GM18873 (cell line): ENCODE results near the gene OCA2.
"Not testable (repeated sequence)": the region's sequence is repeated elsewhere in the genome, so short reads cannot be mapped to it uniquely, and the experiment has no call there.

Source experiments
- ATAC-seq: cut with Tn5 transposase; IDR thresholded peaks from one replicate; pipeline ENCODE4 v1.9.1; 2021; ENCODE audit warnings: mild to moderate bottlenecking, moderate library complexity, moderate number of reproducible peaks; ENCODE audit not compliant: unreplicated experiment, low FRiP score

Gene OCA2

DNA sequence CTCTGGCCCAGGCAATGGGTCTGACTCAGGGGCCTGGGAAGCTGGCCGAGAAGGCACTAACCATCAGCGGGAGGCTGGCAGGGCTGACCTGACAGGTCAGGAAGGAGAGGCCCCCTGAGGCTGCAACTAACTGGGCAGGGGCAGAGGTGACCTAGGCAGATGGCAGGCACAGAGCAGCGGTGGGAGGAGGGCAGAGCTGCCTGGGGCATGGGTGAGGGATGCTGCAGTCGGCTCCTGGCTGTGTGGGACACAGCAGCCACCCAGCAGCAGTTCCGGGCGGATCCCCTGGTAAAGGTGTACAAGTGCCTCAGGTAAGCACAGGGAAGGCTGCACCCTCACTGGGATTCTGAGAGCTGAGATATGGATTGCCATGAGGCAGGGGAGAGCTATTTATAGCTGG lies 236.1 kb downstream of the OCA2 start:
- no peak for ATAC-seq

DNA sequence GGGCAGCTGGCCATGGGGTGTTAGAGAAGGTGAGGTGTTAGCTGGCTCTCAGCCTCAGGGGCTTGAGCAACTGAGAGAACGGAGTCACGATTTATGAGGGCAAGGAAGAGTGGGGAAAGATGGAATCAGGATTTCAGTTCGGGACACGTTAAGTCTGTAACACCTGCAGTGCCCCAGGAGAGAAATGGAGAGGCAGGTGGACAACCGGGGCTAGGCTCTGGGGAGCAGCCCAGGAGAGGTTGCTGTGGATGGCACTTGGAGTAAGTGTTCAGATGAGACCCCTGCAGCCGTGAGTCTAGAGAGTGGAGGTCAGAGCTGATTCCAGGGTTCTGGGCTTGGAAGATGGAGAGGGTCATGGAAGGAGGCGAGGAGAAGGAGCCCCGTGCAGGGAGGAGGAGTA lies 237.9 kb downstream of the OCA2 start:
- ATAC-seq, result no peak

DNA sequence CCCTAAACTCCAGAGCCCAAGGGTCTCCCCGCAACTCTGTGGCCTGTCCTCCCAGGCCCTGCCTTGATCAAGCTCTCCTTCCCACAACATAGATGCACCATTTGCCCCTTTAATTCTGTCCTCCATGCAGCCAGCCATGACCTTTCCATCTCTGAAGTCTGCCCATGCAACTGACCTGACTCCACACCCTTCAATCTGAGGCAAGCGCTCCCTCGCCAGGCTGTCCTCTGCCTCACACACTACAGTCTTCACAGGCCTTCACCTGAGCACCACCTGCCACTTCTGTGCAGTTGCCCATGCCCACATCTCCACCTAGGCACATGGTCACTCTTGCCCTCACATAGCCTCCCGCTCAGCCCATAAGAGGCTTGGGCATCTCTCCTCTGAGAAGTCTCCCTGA lies 244.0 kb downstream of the OCA2 start:
- ATAC-seq, result no peak

DNA sequence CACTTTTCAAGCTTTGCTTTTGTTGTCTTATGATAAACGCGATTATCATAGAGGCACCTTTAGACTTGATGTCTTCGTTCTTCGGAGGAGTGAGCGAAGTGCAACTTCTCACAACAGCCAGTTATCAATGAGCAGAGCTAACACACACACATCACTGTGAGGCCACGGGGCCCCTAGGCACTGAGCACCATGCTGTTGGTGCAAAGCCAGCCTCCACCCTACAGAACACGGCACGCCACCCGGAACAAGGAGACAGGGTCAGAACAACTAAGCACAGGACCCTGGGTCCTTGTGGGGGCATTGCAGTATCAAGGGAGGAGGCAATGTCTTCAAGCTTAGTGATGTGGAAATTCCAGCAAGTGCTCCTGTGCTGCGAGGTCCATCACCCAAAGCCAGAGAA lies 244.5 kb downstream of the OCA2 start:
- no peak for ATAC-seq

DNA sequence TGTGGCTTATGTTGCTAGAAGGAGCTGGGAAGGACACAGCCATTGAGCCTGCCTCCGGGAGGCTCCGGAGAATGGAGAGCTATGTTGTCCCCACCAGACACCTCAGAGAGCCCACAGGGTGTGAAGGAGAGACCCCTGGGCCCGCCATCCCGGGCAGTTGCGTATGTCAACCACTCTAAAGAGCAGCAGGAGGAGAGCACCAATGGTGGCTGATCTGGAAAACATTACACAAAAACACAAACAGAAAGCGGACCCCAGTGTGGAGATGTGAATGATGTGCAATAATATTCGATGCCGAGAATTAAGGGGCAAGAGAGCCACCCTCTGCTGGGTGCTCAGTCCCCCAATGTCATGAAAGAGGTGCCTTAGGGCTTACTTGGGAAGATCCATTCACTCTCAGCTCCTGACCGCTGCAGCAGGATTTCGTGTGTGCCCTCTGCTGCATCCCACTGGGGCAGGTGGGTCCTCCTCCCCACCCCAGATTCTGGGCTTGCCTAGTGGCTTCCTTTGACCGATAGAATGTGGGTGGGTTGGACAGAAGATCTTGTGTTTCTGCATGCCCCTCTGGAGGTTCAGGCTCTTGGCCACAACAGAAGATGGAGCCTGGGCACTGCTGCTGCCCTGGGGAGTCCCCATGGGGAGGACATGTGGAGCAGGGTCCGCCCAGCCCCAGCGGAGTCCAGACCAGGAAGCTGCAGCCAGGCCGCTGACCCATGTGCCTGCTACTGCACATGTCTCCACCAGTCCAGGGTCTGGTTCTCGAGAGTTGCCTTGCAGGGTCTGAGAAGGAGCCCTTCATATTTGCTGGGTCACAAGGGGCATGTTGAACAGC lies 245.3 kb downstream of the OCA2 start:
- ATAC-seq, result no peak

DNA sequence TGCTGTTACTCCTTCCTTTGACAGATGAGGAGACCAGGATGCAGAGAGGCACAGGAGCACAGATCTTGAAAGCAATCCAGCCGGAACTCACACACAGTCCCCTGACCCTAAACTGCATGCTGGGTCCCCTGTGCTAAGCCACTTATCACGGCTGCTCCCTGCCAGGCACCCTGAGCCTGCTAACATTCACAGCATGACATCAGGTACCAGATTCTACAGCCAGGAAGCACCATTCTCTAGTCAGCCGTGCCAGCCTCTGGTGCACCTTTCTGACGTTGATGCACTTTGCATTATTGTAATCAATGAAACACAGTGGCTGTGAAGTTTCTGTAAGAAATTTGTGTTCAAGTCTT lies 247.3 kb downstream of the OCA2 start:
- ATAC-seq, result no peak

DNA sequence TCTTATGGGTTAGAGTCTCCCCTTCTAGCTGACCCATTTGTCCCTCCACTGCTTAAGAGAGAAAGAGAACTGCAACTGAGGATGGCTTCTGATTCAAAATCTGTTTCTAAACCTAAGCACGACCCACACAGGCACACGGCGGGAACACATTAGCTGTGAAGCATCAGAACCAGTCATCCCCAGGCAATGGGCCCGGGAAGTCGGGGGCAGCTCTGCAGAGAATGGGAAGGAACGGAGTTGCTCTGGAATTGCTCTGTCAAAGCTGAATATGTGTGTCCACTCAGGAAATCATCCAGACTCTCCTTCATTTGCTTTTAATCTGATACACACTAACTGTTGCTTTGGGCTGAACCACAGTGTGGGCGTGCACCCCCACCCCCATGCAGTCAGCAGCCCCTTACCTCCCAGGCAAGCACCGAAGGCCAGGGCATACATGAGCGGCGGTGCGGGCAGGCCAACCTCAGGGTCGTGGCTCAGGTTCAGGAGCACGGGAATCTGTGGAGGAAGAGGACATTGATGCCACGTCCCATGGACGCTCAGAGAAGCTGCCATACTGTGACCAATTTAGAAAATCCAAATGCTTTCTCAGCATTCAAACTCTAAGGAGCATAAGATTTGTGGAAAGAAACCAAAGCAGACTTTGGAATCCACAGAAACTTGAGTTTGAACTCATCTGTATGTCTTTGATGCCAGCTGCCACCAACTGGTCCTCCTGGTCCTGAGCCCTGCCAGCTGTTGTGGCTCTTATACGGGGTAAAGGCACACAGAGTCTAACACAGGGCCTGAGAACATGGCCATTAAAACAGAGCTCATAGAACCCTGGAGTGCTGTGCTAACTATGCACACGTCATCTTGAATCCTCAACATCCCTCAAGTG lies 247.9 kb downstream of the OCA2 start:
- ATAC-seq, result no peak

DNA sequence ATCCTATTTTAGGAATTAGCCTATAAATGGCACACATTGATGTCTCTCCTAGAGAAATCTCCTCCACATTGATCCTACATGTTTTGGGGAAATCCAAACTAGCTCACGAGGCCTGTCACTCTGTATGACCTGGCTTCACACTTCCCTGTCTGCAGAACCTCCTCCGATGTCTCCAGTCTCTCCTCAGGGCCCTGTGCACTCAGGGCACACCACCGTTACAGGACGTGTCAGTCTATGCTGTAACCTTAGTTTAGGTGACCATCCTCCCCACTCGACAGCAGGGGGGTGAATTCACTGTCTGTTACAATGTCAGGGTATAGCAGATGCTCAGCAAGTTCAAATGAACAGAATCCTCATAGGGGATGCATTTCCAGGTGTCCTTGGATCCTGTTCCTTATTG lies 249.1 kb downstream of the OCA2 start:
- ATAC-seq, result no peak

DNA sequence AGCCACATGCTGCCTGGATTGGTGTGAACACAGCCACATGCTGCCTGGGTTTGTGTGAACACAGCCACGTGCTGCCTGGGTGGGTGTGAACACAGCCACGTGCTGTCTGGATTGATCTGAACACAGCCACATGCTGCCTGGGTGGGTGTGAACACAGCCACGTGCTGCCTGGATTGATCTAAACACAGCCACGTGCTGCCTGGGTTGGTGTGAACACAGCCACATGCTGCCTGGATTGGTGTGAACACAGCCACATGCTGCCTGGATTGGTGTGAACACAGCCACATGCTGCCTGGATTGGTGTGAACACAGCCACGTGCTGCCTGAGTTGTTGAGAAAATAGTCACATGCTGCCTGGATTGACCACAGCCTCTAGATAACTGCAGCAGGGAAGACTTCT lies 250.2 kb downstream of the OCA2 start:
- not testable (repeated sequence) for ATAC-seq

DNA sequence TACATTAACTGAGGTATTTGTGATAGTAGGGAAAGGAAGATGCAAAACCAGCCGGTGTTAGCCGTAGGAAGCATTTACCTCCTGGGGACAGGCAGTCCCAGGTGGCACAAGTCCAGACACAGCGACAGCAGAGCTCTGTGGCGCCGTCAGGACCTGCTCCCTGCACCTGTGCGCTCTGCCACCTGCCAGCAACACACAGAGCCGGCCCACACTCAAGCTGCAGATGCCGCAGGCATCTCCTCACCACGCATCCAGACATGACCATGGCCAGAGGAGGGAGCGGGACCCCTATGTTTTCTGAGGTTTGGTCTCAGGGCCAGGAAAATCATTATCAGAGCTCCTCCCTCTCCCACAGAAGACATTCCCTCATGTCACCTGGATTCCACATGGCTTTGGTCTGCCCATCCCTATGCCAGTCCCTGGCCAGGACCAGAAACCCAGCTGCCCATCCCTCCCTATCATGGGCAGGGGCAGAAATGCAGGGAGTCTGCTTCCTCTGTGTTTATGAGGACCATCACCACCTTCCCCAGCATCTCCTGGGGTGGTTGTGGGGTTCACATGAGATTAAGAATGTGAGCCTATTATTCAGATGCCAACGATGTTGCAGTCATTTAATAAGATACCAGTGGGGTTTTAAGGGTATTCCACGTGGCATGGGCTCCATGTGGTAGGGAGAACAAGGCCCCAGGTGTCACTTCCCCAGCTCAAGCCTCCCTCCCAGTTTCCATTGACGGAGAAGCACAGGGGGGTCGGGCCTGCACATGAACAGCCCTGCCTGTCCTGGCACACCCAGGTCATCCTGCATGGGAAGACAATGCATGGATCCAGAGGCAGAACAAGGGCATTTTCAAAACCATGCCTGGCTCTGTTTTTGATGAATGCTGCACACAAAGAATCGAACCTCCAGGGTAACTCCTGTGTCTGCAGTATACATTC lies 251.1 kb downstream of the OCA2 start:
- no peak for ATAC-seq

DNA sequence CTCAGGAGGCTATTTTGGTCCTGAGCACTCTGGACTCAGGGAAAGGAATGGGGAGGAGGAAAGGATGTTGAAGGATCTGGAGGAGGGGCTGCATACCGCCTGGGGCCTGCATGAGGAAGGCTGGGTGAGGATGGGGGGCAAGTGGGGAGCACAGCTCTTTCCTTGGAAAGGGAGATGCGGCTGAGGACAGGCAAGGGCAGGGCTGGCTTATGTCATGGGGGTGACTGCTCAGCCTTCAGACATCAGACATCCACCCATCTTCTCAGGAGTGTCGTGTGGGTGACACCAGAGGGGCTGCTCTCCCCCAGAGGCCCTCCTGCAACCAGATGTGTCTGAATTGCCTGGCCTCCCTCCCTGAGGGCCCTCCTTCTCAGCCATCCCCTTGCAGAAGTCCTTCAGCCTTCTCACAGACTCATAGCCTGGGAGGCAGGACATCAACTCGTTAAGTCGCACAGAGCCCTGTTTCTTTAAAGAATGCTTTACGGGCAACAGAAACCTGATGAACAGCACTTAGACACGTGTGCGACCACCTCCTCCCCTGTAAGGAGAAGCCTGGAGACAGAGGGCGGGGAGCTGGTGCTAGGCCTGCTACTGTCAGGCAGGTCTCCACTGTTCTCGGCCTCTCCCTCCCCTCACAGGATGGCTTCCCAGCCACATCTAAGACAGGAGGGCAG lies 252.3 kb downstream of the OCA2 start:
- ATAC-seq, result no peak

DNA sequence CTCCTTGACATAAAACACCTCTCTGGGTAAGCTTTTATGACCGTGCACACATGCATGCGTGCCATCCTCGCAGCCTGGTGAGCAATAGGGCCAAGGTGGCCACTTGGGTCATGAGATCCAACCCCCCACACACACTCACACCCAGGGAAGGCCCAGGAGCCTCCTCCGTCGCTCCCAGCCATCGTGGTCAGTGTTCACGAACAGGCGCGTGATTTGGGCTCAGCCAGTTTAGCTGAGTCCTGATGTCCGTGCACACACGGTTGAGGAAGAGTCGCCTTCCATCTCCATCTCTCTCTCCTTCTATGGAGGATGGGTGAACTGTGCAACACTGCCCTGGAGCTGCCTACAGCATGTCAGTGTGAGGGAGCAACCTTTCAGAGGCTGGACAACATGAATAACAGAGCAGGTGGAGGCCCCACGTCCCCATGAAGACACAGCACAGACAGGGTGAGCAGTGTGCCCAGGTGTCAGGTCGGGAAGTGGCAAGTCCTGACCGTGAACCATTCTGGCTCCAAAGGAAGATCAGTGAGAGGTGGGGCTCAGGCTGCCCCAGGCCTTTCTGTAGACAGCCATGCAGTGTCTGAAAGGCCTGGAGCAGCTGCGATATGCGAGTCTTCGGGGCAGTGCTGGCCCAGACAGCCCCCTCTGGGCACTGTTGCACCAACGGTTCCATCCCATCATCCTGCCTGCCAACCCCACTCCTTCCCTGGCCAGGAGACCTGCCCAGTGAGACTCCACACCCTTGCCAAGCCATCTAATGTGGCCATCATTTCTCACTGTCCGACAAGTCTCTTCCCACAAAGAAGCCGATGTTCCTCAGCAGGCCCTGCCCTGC lies 253.4 kb downstream of the OCA2 start:
- no peak for ATAC-seq

DNA sequence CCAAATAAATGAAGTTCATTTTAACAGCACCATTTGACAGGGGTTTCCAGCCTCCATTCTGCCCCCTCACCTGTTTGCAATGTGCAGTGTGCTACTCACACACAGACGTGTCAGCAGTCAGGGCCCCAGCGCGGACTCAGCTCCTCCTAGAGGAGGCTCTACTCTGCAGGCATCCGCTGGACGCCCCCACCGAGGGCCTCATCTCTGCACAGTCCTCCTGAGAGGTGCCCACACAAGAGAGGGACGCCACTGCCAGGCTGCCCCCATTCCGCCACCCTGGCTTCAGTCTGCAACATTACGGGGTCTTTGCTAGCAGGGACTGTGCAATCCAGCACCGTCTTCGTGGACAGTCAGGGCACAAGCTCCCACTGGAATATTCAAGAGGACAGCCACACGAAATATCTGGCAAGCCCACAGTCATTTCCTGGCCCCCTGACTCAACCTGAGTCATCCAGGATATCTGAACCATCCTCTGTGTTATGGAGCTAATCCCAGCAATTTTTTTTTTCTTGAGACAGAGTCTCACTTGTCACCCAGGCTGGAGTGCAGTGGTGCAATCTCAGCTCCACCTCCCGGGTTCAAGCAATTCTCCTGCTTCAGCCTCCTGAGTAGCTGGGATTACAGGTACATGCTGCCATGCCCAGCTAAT lies 255.0 kb downstream of the OCA2 start:
- ATAC-seq, result no peak

DNA sequence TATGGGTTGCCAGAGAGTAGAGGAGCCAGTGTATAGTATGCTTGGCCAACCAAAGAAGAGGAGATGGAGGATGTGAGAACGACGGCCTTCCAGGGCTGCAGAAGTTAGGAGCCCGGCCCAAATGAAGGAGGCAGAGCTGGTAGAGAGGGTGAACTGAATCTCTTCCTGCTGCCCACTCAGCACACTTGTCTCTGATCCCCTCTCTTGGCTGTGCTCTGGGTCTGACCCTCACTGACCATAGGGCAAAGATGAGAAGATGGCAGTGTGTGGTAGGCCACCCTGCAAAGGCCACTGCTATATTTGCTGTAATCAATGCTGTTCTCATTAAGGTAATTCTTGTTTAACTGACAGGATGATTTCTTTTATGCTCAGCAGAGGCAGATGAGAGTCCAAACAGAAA lies 256.0 kb downstream of the OCA2 start:
- no peak for ATAC-seq

DNA sequence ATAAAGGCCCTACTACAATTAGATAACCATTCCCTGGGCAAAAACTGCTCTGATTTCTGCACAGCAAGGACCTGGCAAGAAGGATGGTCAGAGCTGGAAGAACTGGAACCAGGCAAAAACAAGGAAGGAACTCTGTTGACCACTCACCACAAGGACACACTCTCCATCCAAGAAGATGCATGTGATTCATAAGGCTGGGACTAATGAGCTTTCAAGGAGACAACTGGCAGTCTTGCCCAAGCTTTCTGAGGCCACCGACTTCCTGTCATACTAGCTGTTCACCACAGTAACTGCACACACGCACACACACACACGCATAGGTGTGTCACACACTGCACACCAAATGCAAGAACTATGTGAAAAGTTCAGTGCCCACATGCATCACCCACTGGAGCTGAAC lies 256.6 kb downstream of the OCA2 start:
- ATAC-seq, result no peak

DNA sequence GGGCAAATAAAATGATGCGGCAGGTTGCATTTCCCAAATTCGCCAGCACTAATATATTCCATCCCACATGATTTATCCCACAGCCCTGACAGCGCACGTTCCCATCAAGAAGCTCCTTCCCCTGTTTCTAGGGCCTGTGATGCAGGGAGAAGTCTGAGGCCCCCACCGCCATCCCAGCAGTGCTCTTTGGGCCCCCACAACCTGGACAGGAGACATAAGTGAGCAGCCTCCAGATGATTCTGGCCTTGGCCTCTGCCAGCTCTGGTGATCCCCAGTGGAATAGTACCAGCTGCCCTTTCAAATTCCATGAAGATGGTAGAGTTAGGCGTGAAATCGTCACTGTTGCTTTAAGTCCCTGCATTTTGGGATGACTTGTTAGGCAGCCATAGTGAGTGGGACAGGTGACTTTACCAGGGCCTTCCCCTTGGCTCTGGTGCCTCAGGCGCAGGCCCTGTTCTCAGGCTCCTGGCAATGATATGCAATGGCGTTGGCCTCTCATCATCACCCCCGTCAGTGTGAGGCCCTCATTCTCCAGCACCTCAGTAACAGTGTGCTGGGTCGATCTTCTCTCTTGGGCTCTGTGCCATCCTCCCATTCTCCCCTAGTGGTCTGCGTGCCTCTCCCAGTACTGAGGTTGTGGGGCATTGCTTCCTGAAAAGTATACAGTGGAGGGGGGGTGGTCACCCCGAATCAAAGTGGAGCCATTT lies 263.7 kb downstream of the OCA2 start:
- ATAC-seq, result no peak

DNA sequence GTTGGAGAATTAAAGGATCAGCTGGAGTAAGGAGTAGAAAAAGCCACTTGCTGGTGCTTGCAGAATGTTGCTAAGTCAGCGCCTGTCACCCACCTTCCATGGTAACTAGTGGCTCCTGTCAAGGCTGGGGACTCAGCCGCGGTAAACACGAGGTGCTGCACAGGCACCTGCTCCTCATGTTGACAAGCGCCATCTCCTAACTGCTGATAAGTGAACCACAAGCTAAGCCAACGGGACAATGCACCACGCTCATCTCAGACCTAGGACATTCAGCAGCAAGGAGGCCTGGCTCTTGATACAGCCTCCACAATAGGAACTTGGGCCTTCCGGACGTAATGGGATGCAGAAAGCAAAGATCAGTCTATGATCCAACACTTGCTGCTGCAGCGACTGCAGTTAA lies 264.4 kb downstream of the OCA2 start:
- no peak for ATAC-seq

DNA sequence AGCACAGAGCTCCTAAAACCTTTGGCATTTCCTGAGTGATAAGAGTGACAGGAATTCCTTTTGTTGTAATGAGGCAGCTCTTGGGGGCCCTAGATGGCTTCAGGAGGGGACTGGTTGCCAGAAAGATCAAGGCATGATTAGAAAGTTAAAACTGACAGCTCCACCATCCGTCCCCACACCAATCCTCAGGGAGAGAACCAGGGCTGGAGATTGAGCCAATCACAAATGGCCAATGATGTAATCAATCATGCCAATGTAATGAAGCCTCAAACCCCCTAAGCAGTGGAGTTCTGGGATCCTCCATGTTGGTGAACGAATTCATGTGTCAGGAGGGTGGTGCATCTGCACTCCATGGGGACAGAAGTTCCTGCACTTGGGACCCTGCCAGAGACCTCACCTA lies 265.1 kb downstream of the OCA2 start:
- no peak for ATAC-seq
